ENCODE results near the gene ARL4A.

Gene ARL4A

GRCh38 chr7:12699299-12699698 lies 11.9 kb downstream of the ARL4A start:
- DNase-seq (ENCODE audit: extremely low read depth in 1 of 2, low read depth in 1 of 2): no peak

- no peak for DNase-seq (ENCODE audit: extremely low read depth in 1 of 2, low read depth in 1 of 2)
These were observed 14.0 kb downstream of the ARL4A start for GRCh38 chr7:12701433-12701832.

GRCh38 chr7:12703881-12704280 lies 16.4 kb downstream of the ARL4A start:
- DNase-seq (ENCODE audit: extremely low read depth in 1 of 2, low read depth in 1 of 2): no peak

- no peak for DNase-seq (ENCODE audit: extremely low read depth in 1 of 2, low read depth in 1 of 2)
These were observed 18.4 kb downstream of the ARL4A start for GRCh38 chr7:12705878-12706277.

GRCh38 chr7:12706900-12707536 lies 19.6 kb downstream of the ARL4A start:
- DNase-seq (ENCODE audit: extremely low read depth in 1 of 2, low read depth in 1 of 2): no peak

GRCh38 chr7:12708314-12708713 lies 20.9 kb downstream of the ARL4A start:
- DNase-seq (ENCODE audit: extremely low read depth in 1 of 2, low read depth in 1 of 2): no peak

- DNase-seq (ENCODE audit: extremely low read depth in 1 of 2, low read depth in 1 of 2): no peak
These were observed 22.5 kb downstream of the ARL4A start for GRCh38 chr7:12709726-12710502.

- no peak for DNase-seq (ENCODE audit: extremely low read depth in 1 of 2, low read depth in 1 of 2)
These were observed 23.7 kb downstream of the ARL4A start for GRCh38 chr7:12711124-12711523.

- no peak for DNase-seq (ENCODE audit: extremely low read depth in 1 of 2, low read depth in 1 of 2)
These were observed 24.8 kb downstream of the ARL4A start for GRCh38 chr7:12712236-12712635.

GRCh38 chr7:12713625-12714378 lies 26.4 kb downstream of the ARL4A start:
- DNase-seq (ENCODE audit: extremely low read depth in 1 of 2, low read depth in 1 of 2): no peak

GRCh38 chr7:12714379-12714737 lies 26.9 kb downstream of the ARL4A start:
- no peak for DNase-seq (ENCODE audit: extremely low read depth in 1 of 2, low read depth in 1 of 2)

- DNase-seq (ENCODE audit: extremely low read depth in 1 of 2, low read depth in 1 of 2): no peak
These were observed 28.1 kb downstream of the ARL4A start for GRCh38 chr7:12715372-12716133.

GRCh38 chr7:12716134-12716681 lies 28.8 kb downstream of the ARL4A start:
- DNase-seq (ENCODE audit: extremely low read depth in 1 of 2, low read depth in 1 of 2): no peak

- DNase-seq (ENCODE audit: extremely low read depth in 1 of 2, low read depth in 1 of 2): no peak
These were observed 29.3 kb downstream of the ARL4A start for GRCh38 chr7:12716722-12717121.

- no peak for DNase-seq (ENCODE audit: extremely low read depth in 1 of 2, low read depth in 1 of 2)
These were observed 31.9 kb downstream of the ARL4A start for GRCh38 chr7:12719141-12719919.

- DNase-seq (ENCODE audit: extremely low read depth in 1 of 2, low read depth in 1 of 2): no peak
These were observed 32.8 kb downstream of the ARL4A start for GRCh38 chr7:12719981-12720865.

GRCh38 chr7:12721286-12721830 lies 33.9 kb downstream of the ARL4A start:
- no peak for DNase-seq (ENCODE audit: extremely low read depth in 1 of 2, low read depth in 1 of 2)

GRCh38 chr7:12722136-12722535 lies 34.7 kb downstream of the ARL4A start:
- DNase-seq (ENCODE audit: extremely low read depth in 1 of 2, low read depth in 1 of 2): no peak

Data from activated CD8-positive, alpha-beta memory T cell treated with anti-CD3 and anti-CD28 coated beads for 1 hour (primary cell).